OCI-LY3 (cell line): ENCODE measurements around the gene MLST8.

Experiments
- H2AFZ ChIP-seq: fragments of 200-600, 300-600 bp; shearing (Covaris generic); 2 replicates; pipeline ENCODE4 v1.6.0; 2014; ENCODE audit warnings: antibody characterized with exemption, low read depth, low read length
- H3K27ac ChIP-seq: fragments of 200-600, 300-600 bp; sonication (generic); 2 replicates; pipeline ENCODE4 v1.5.1; 2014; ENCODE audit warnings: mild to moderate bottlenecking, low read length, moderate library complexity, mixed read lengths
- H3K27me3 ChIP-seq: fragments of 200-600, 300-600 bp; sonication (generic); 2 replicates; pipeline ENCODE4 v1.6.1; 2014; ENCODE audit warnings: low read depth, low read length, mixed read lengths
- H3K36me3 ChIP-seq: fragments of 200-600, 300-600 bp; sonication (generic); replicated peaks from 2 replicates; pipeline ENCODE3; 2014; ENCODE audit warnings: low read depth, low read length, mixed read lengths
- H3K4me1 ChIP-seq: fragments of 300-600, 200-600 bp; sonication (generic); 2 replicates; pipeline ENCODE4 v1.6.1; 2014; ENCODE audit warnings: low read length, mixed read lengths
- H3K4me2 ChIP-seq: fragments of 200-600, 300-600 bp; sonication (generic); 2 replicates; pipeline ENCODE4 v1.6.1; 2014; ENCODE audit warnings: low read length, mixed read lengths
- H3K4me3 ChIP-seq: fragments of 300-600, 200-600 bp; sonication (generic); 2 replicates; pipeline ENCODE4 v1.5.1; 2014; ENCODE audit warnings: antibody characterized with exemption, mild to moderate bottlenecking, low read length, moderate library complexity
- H3K79me2 ChIP-seq: fragments of 300-600, 200-600 bp; shearing (Covaris generic); 2 replicates; pipeline ENCODE4 v1.6.1; 2014; ENCODE audit warnings: mild to moderate bottlenecking, low read length, mixed read lengths
- H3K9ac ChIP-seq: fragments of 300-600, 200-600 bp; shearing (Covaris generic); 2 replicates; pipeline ENCODE4 v1.6.0; 2014; ENCODE audit warnings: mild to moderate bottlenecking, low read length, moderate library complexity
- H3K9me3 ChIP-seq: fragments of 200-600, 300-600 bp; shearing (Covaris generic); 2 replicates; pipeline ENCODE4 v1.6.1; 2014; ENCODE audit warnings: low read length, mixed read lengths; ENCODE audit not compliant: insufficient read depth
- H4K20me1 ChIP-seq: fragments of 200-600, 300-600 bp; sonication (generic); 2 replicates; pipeline ENCODE4 v1.6.1; 2016; ENCODE audit warnings: low read length, mixed read lengths; ENCODE audit not compliant: insufficient read depth
- CTCF ChIP-seq: fragments of 200-600, 300-600 bp; sonication (generic); IDR thresholded peaks from 2 replicates; pipeline ENCODE4 v1.5.1; 2014; ENCODE audit warnings: antibody characterized with exemption, low read length, low read depth
- EZH2phosphoT487 ChIP-seq: fragments of 200-600 bp; shearing (Covaris generic); IDR thresholded peaks from 2 replicates; pipeline ENCODE4 v1.6.1; 2018; ENCODE audit warnings: antibody characterized with exemption, mixed run types, low read depth

The MLST8 gene

GRCh38 chr16:2179576-2179975 lies 25.7 kb upstream of the MLST8 start:
- Histone ChIP-seq H3K4me1 (no peaks in the 10 kb centered on the region), H3K36me3 (peaks cover 10% of the 10 kb centered on the region), H3K27me3 (no peaks in the 10 kb centered on the region), H2AFZ (no peak overlapping the region), H3K9me3 (no peaks in the 10 kb centered on the region), H4K20me1 (no peaks in the 10 kb centered on the region), H3K9ac (no peak overlapping the region), H3K4me2 (no peak overlapping the region), H3K4me3 (no peak overlapping the region), H3K27ac (no peak overlapping the region), H3K79me2 (no peaks in the 10 kb centered on the region)
- TF ChIP-seq CTCF (no peak), EZH2phosphoT487 (no peak)

GRCh38 chr16:2180461-2180860 lies 24.8 kb upstream of the MLST8 start:
- Histone ChIP-seq H3K79me2 (no peaks in the 10 kb centered on the region), H3K27ac (no peak overlapping the region), H3K36me3 (peaks cover 9% of the 10 kb centered on the region), H3K9me3 (no peaks in the 10 kb centered on the region), H3K4me2 (no peak overlapping the region), H3K9ac (no peak overlapping the region), H3K4me1 (no peaks in the 10 kb centered on the region), H3K27me3 (no peaks in the 10 kb centered on the region), H3K4me3 (no peak overlapping the region), H2AFZ (no peak overlapping the region), H4K20me1 (no peaks in the 10 kb centered on the region)
- no peak for TF ChIP-seq EZH2phosphoT487
- no peak for TF ChIP-seq CTCF

GRCh38 chr16:2180962-2181923 lies 24.0 kb upstream of the MLST8 start:
- no peak overlapping the region for H3K27ac ChIP-seq
- H3K4me2 ChIP-seq, result no peak overlapping the region
- H3K27me3 ChIP-seq, result no peaks in the 10 kb centered on the region

More at GRCh38 chr16:2180962-2181923, 24.0 kb upstream of the MLST8 start:
- no peak overlapping the region for H3K9ac ChIP-seq
- H3K4me1 ChIP-seq, result no peaks in the 10 kb centered on the region
- no peak overlapping the region for H3K4me3 ChIP-seq
- H3K9me3 ChIP-seq, result no peaks in the 10 kb centered on the region
- H2AFZ ChIP-seq, result no peak overlapping the region
- H3K36me3 ChIP-seq, result peaks cover 4% of the 10 kb centered on the region
- TF ChIP-seq EZH2phosphoT487 (no peak), CTCF (no peak)
- H4K20me1 ChIP-seq, result no peaks in the 10 kb centered on the region
- H3K79me2 ChIP-seq, result no peaks in the 10 kb centered on the region
